Muscle layer of colon (tissue), 2 donors: ENCODE measurements around the gene C9orf72.

ENCODE experiments used
- H3K27ac ChIP-seq: one replicate; pipeline ENCODE4 v1.7.0; 2013; ENCODE audit warnings: low read depth, mild to moderate bottlenecking, low read length, moderate library complexity
- H3K27me3 ChIP-seq, 2 donors: one replicate each; pipeline ENCODE4 v1.7.0; 2013; ENCODE audit warnings: low read length in 2 of 2, mild to moderate bottlenecking in 2 of 2; ENCODE audit not compliant: insufficient read depth in 2 of 2, control insufficient read depth in 1 of 2
- H3K36me3 ChIP-seq: one replicate; pipeline ENCODE4 v1.7.0; 2013; ENCODE audit warnings: mild to moderate bottlenecking, low read length; ENCODE audit not compliant: insufficient read depth
- H3K4me1 ChIP-seq: one replicate; pipeline ENCODE4 v1.7.0; 2013; ENCODE audit warnings: mild to moderate bottlenecking, low read length; ENCODE audit not compliant: insufficient read depth
- H3K4me3 ChIP-seq, 2 donors: one replicate each; pipeline ENCODE4 v1.7.0; 2013; ENCODE audit warnings: low read length in 2 of 2, low read depth in 1 of 2, mild to moderate bottlenecking in 1 of 2, moderate library complexity in 1 of 2
- H3K9ac ChIP-seq: one replicate; pipeline ENCODE4 v1.7.0; 2013; ENCODE audit warnings: low read length
- H3K9me3 ChIP-seq: one replicate; pipeline ENCODE4 v1.7.0; 2013; ENCODE audit warnings: mild to moderate bottlenecking, low read length
- donor health status: abdominal sarcoma.
- donor health status: Adenocarcinoma of cecum.

The C9orf72 gene

GRCh38 chr9:27573634-27574590 lies 631 bp upstream of the C9orf72 start:
- Histone ChIP-seq H3K36me3 (no peaks in the 10 kb centered on the region), H3K27me3 (no peaks in the 10 kb centered on the region), H3K9ac (peak overlapping the region; percentile 62), H3K27ac (peak overlapping the region; percentile 95), H3K4me1 (peaks cover 28% of the 10 kb centered on the region), H3K4me3 (peak overlapping the region; percentile 51 to 71), H3K9me3 (no peaks in the 10 kb centered on the region)

- H3K4me3 ChIP-seq: peak overlapping the region; percentile 72 to 90
- H3K9me3 ChIP-seq: no peaks in the 10 kb centered on the region
- H3K27ac ChIP-seq: peak overlapping the region; percentile 91
- no peaks in the 10 kb centered on the region for H3K36me3 ChIP-seq
- no peaks in the 10 kb centered on the region for H3K27me3 ChIP-seq
- peaks cover 28% of the 10 kb centered on the region for H3K4me1 ChIP-seq
- peak overlapping the region; percentile 85 for H3K9ac ChIP-seq
Measured at GRCh38 chr9:27572566-27572917, 739 bp downstream of the C9orf72 start.

DNA sequence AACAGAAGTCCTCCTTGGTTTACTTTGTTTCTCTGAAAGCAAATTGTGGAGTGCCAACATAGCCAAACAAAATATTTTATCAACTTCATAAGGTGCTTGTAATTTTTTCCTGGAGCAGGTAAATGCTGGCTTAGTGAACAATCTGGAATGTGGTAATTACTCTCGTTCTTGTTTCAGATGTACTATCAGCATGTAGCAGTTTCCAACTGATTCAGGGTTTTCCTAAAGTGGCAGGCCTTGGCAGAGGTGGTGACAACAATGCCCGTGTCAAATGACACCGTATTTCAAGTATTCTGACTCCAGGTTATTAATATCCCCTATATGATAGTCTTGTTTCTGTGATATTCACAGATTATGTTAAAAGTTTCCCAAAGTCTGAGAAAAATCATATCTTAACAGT lies 1.2 kb downstream of the C9orf72 start:
- Histone ChIP-seq H3K4me3 (peak overlapping the region in 1 of 2 donors; percentile 90), H3K27ac (peak overlapping the region; percentile 91), H3K9ac (peak overlapping the region; percentile 85), H3K9me3 (no peaks in the 10 kb centered on the region), H3K4me1 (peaks cover 28% of the 10 kb centered on the region), H3K27me3 (no peaks in the 10 kb centered on the region), H3K36me3 (no peaks in the 10 kb centered on the region)

DNA sequence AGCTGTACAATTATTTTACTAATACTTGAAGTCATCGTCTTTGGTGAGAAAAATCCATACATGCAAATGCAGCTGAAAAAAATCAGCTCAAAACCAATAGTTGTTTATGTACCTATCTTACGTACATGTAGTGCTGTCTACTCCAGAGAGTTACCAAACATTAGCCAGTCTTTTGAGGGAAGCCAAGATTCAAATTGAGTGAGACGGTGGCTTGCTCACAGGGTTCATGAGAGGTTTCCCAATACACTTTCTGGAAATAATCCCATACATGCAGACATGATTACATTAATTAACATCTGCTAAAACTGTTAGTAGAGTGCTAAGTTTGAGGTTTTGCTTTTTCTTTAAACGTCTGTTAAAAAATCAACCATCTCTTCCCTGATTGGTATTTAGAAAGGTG lies 2.3 kb downstream of the C9orf72 start:
- Histone ChIP-seq H3K27me3 (no peaks in the 10 kb centered on the region), H3K4me1 (peaks cover 28% of the 10 kb centered on the region), H3K9ac (no peak overlapping the region), H3K36me3 (no peaks in the 10 kb centered on the region), H3K9me3 (no peaks in the 10 kb centered on the region), H3K4me3 (no peak overlapping the region), H3K27ac (no peak overlapping the region)

DNA sequence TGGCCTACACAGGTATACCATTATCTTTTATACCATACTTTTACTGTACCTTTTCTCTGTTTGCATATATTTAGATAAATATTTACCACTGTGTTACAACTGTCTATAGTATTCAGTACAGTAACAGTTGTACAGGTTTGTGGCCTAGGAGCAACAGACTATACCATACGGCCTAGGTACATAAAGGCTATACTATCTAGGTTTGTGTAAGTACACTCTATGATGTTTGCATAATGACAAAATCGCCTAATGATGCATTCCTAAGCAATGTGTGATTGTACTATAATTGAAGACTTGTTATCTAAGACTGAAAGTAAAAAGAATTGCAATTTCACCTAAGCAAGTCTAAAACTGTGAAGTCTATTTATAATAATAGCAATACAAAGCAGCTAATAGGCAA lies 3.9 kb downstream of the C9orf72 start:
- Histone ChIP-seq H3K27ac (no peak overlapping the region), H3K4me1 (peaks cover 29% of the 10 kb centered on the region), H3K36me3 (no peaks in the 10 kb centered on the region), H3K9ac (no peak overlapping the region), H3K4me3 (no peak overlapping the region), H3K9me3 (no peaks in the 10 kb centered on the region), H3K27me3 (no peaks in the 10 kb centered on the region)

DNA sequence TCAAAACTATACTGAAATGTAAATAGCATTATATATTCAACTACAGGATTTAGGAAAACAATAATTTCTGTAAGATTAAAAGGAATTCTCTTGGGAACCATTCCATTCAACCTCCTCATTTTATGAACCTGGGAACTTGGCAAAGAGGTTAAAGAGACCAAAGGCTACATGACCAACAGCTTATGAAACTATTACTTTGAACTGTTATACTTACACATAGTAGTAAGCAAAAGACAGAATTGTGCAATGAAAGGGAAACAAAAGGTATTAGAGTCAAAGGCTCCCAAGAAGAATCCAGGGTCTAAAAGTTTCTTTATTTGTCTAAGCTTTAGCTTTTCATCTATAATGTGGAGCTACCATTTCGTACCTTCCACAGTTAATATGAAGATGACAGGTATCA lies 7.2 kb downstream of the C9orf72 start:
- Histone ChIP-seq H3K27ac (no peak overlapping the region), H3K4me1 (peaks cover 10% of the 10 kb centered on the region), H3K4me3 (no peak overlapping the region), H3K36me3 (peaks cover 8% of the 10 kb centered on the region), H3K9ac (no peak overlapping the region), H3K27me3 (no peaks in the 10 kb centered on the region), H3K9me3 (no peaks in the 10 kb centered on the region)

DNA sequence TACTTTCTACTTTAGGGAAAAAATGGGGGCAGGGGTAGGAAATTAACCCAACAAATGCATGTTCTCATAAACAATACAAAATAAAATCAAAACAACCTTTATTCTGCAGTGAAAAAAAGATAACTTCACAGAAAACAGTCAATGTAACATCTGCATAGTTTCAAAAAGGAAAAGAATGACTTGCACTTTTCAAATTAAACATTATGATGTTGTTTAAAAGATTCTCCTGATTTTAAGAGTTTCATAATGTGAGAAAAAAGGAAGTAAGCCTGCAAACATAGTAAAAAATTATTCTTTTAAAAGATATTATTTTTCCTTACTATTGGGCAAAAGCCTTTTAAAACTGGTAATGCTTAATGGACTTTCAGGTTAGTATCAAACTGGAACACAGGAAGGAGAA lies 7.6 kb downstream of the C9orf72 start:
- Histone ChIP-seq H3K36me3 (peaks cover 10% of the 10 kb centered on the region), H3K27me3 (no peaks in the 10 kb centered on the region), H3K4me3 (no peak overlapping the region), H3K4me1 (peaks cover 10% of the 10 kb centered on the region), H3K9ac (no peak overlapping the region), H3K9me3 (no peaks in the 10 kb centered on the region), H3K27ac (no peak overlapping the region)

GRCh38 chr9:27564670-27565069 lies 8.6 kb downstream of the C9orf72 start:
- H3K36me3 ChIP-seq: peaks cover 10% of the 10 kb centered on the region
- H3K9ac ChIP-seq: no peak overlapping the region
- H3K9me3 ChIP-seq: no peaks in the 10 kb centered on the region
- no peak overlapping the region for H3K27ac ChIP-seq
- peaks cover 10% of the 10 kb centered on the region for H3K4me1 ChIP-seq
- no peak overlapping the region for H3K4me3 ChIP-seq
- H3K27me3 ChIP-seq: no peaks in the 10 kb centered on the region

GRCh38 chr9:27563738-27564430 lies 9.4 kb downstream of the C9orf72 start:
- no peak overlapping the region for H3K4me3 ChIP-seq
- peaks cover 10% of the 10 kb centered on the region for H3K36me3 ChIP-seq
- H3K27ac ChIP-seq: no peak overlapping the region
- no peak overlapping the region for H3K9ac ChIP-seq
- no peaks in the 10 kb centered on the region for H3K27me3 ChIP-seq
- no peaks in the 10 kb centered on the region for H3K9me3 ChIP-seq
- H3K4me1 ChIP-seq: peaks cover 4% of the 10 kb centered on the region

DNA sequence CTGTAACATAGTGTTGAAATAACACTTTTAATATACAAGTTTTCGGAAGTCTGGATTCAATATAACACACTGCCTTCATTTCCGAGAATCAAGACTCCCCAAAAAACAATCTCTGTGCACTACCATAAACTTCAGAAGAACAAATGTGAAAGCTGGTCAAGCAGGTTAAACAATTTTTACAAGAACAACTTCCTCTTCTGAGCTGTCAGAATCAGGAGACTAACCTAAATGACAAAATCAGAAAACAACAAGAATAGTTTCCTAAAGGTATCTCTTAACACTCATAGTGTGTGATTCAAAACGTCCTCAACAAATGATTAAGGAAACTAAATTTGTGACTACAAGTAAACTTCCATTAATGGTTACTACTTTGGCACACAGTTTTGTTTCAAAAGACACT lies 11.6 kb downstream of the C9orf72 start:
- Histone ChIP-seq H3K9me3 (no peaks in the 10 kb centered on the region), H3K27me3 (no peaks in the 10 kb centered on the region), H3K36me3 (peaks cover 20% of the 10 kb centered on the region), H3K27ac (no peak overlapping the region), H3K4me3 (no peak overlapping the region), H3K4me1 (peaks cover 4% of the 10 kb centered on the region), H3K9ac (no peak overlapping the region)

DNA sequence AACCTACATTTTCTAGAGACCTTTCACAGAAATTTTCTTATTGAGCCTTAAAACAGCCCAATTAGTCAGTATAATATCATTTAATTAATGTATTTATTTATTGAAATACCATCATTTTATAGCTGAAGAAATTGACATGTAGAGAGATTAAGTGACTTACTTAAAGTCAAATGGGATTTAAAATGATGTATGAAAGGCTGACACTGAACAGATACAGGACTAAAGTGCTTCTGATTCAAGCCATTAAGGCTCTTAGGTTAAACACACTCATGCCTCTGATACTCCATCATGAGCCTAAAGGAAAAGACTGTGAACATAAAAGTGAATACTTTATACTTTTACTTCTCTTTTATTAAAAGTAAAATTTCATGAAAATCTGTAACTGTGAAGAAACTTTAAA lies 12.8 kb downstream of the C9orf72 start:
- Histone ChIP-seq H3K4me3 (no peak overlapping the region), H3K9me3 (no peaks in the 10 kb centered on the region), H3K9ac (no peak overlapping the region), H3K27me3 (no peaks in the 10 kb centered on the region), H3K36me3 (peaks cover 26% of the 10 kb centered on the region), H3K27ac (no peak overlapping the region), H3K4me1 (peaks cover 4% of the 10 kb centered on the region)
